SHP77 treated with DMSO at 0.1 percent for 48 hours (cell line): ENCODE data around the gene MIB2.

Experiments used
- DNase-seq: peaks from one replicate; lab custom pipeline; 2025; lab: John Stamatoyannopoulos, UW

The MIB2 gene

GRCh38 chr1:1598051-1598719, 17.1 kb upstream of the MIB2 start:
- DNase-seq, result no peak

DNA sequence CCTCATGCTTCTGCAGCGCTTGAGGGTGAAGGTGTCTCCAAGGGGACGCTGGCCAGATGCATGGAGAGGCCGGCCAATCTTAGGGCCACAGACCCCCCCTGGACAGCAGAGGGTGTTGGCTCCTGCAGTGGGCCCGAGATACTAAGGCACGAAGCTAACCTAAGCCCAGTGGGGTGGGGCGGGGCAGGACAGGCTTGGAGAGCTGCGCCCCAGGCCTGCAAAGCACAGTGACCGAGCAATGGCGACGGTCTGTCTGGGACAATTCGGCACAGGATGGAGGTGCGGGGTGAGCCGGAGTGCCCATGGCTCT, 16.6 kb upstream of the MIB2 start:
- no peak for DNase-seq

GRCh38 chr1:1599030-1599934, 16.0 kb upstream of the MIB2 start:
- no peak for DNase-seq

DNA sequence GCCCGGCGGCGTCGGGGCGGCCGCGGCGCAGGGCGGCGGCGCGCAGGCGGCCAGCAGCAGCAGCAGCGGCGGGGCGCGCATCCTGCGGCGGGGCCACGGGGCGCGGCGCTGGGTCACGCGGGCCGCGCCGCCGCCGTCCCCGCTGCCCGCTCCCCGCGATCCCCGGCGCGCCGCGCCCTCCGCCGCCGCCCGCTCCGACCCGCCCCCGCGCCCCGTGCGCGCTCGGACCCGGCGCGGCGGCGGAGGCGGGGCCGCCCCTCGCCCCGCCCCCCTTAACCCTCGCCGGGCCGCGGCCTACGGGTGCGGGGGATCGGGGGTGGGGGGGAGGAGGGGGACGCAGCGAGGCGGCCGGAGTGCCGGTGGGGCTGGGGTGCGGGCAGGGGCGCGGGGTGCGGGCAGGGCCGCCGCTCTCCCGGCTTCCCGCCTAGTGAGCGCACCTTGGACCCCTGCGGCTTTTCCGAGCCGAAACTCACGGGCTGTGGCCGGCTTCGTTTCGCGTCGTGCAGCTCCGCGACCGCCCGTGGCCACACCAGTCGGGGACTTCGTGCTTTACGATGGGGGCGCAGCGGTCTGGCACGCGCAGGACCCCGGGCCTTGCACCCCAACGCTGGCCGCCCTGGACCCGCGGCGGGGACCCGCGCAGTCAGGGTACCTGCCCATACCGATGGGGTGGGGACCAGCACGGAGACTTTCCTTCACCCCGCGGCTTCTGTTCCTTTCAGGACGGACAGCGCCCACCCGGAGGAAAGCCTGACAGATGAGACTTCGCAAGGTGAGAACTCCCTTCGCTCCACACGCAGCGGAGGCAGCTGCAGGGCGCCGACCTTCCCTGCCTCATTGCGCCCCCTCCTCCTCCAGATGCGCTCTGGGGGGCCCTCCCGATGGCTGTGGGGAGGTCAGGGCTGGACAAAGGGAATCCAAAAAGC, 15.1 kb upstream of the MIB2 start, which contains the start of gene FNDC10:
Gene FNDC10 (minus strand): TSS at position 201 of the 926 bp plus-strand sequence. CDS start 120 bp downstream, at position 81.
- DNase-seq, result no peak

DNA sequence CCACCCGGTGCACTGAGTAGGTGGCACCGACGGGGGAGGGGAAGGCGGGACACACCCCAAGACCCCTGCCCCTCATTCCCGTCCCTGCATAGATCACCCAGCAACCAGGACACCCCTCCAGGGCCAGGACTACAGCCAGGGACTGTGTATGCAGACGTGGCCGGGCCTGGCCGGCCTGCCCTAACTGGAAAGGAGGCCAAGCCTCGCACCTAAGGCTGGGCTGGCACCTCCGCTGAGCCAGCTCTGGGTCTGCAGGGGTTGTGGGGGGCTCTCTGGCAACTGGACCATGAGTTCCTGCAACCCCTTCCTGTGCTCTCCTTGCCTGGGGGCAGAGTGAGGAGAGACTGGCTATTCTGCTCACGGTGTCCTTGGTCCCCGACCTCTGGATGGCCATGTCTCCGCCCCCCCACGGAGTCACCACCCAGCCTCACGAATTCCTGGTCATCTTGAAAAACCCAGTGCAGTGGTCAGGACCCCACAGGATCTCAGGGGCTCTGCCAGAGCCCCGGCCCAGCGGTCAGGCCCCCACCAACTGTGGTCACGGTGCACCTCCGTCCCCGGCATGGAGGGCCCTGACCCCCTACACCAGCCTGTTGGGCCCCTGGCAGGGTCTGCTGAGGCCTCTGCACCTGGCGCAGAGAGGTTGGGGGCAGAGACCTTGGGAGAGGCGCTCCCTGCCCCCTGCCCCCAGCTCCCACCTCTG, 14.3 kb upstream of the MIB2 start:
- DNase-seq, result no peak

- DNase-seq, result no peak
These were observed 13.6 kb upstream of the MIB2 start for GRCh38 chr1:1601564-1602303.

DNA sequence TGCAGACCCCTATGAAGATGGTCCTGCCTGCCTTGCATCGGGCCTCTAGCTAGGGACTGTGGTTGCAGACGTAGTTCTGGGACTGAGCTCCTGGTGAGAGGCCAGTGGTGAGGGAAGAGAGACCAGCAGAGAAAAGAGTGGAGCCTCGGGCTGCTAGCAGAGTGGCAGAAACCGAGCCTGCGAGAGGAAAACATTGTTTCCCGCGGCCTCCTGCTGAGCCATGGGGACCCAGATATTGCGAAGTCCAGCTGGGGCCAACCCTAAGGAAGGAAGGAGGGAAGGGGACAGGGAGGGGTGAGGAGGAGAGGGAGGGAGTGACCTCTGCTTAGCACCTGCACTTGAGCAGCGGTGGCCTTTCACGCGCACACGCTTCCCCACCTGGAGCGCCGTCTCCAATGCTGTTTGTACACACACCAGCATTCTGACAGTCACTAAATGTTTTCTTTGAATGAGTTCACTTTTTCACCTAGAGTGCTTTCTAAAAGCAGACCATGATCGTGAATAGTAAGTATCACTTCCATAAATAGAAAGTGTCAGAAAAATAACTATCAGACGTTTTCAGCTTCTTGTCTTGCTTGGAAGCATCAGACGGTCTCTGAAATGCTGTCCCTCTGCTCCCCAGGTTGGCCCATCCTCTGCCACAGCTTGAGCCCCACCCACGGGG, 12.9 kb upstream of the MIB2 start:
- no peak for DNase-seq

- DNase-seq, result no peak
These were observed 12.3 kb upstream of the MIB2 start for GRCh38 chr1:1602968-1603506.

DNA sequence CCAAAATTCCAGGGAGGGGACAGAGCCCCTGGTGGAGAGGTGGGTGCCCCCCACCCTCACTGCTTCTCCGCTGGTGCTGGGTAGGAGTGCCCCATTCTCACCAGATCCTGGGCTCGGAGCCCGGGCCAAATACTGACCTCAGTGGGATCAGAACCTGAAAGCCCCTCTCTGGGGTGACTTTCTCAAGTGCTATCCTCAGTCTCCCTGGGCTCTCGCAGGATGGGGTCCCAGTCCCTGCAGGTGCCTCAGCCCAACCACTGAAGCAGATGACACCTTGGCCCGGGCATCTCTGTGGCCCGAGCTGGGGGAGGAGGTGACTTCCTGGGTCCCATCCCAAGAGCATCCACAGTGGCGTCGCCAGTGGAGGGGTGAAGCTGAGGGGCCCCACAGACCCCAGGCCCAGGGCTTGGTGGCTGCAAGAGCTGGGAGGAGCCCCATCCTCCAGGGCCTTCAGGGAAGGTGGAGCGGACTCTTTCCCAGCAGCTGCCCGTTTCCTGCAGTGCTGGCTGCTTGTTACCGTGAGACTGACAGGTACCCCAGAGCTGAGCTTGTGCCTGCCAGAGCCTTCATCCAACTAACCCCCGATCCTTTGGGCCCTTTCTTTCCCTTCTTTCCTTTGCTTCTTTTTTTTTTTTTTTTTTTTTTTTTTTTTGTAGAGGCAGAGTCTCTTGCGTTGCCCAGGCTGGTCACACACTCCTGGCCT, 11.5 kb upstream of the MIB2 start:
- DNase-seq, result no peak

GRCh38 chr1:1604374-1605033, 10.8 kb upstream of the MIB2 start:
- no peak for DNase-seq

- DNase-seq, result no peak
These were observed 10.2 kb upstream of the MIB2 start for GRCh38 chr1:1605034-1605591.

- no peak for DNase-seq
These were observed 9.6 kb upstream of the MIB2 start for GRCh38 chr1:1605724-1606123.

- DNase-seq, result no peak
These were observed 9.1 kb upstream of the MIB2 start for GRCh38 chr1:1606232-1606631.

- DNase-seq, result no peak
These were observed 5.3 kb upstream of the MIB2 start for GRCh38 chr1:1609822-1610485.

GRCh38 chr1:1610796-1611195, 4.5 kb upstream of the MIB2 start:
- DNase-seq, result no peak

DNA sequence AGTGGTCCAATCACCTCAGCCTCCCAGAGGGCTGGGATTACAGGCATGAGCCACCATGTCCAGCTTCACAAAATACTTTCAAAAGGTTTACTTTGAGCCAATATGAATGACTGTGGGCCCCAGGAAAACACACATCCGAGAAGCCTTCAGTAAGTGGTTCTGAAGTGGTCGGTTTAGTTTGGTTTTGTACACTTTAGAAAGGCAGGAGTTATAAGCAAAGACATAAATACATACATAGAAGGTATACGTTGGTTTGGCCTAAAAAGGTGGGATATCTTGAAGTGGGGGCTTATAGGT, 3.2 kb upstream of the MIB2 start:
- DNase-seq, result no peak

- no peak for DNase-seq
These were observed 1.7 kb upstream of the MIB2 start for GRCh38 chr1:1613509-1614082.
